ENCODE data around the gene AK5.

AK5 gene

GRCh38 chr1:77543822-77544448, 262.1 kb downstream of the AK5 start:
- no peak for DNase-seq (ENCODE audit: low spot score)

- DNase-seq (ENCODE audit: low spot score) = no peak
These were observed 263.0 kb downstream of the AK5 start for GRCh38 chr1:77544845-77545244.

GRCh38 chr1:77545970-77546369, 264.2 kb downstream of the AK5 start:
- no peak for DNase-seq (ENCODE audit: low spot score)

GRCh38 chr1:77546890-77547289, 265.1 kb downstream of the AK5 start:
- DNase-seq (ENCODE audit: low spot score) = no peak

GRCh38 chr1:77548285-77548684, 266.5 kb downstream of the AK5 start:
- DNase-seq (ENCODE audit: low spot score) = no peak

- DNase-seq (ENCODE audit: low spot score) = no peak
These were observed 268.3 kb downstream of the AK5 start for GRCh38 chr1:77550135-77550534.

GRCh38 chr1:77552626-77553025, 270.8 kb downstream of the AK5 start:
- no peak for DNase-seq (ENCODE audit: low spot score)

GRCh38 chr1:77553568-77554291, 271.9 kb downstream of the AK5 start:
- no peak for DNase-seq (ENCODE audit: low spot score)

GRCh38 chr1:77556045-77556444, 274.2 kb downstream of the AK5 start:
- no peak for DNase-seq (ENCODE audit: low spot score)

- no peak for DNase-seq (ENCODE audit: low spot score)
These were observed 275.2 kb downstream of the AK5 start for GRCh38 chr1:77557053-77557452.

- no peak for DNase-seq (ENCODE audit: low spot score)
These were observed 276.9 kb downstream of the AK5 start for GRCh38 chr1:77558591-77559164.

- no peak for DNase-seq (ENCODE audit: low spot score)
These were observed 278.9 kb downstream of the AK5 start for GRCh38 chr1:77560741-77561140.

GRCh38 chr1:77562596-77563150, 280.9 kb downstream of the AK5 start:
- no peak for DNase-seq (ENCODE audit: low spot score)

GRCh38 chr1:77565321-77565720, 283.5 kb downstream of the AK5 start:
- DNase-seq (ENCODE audit: low spot score) = no peak

GRCh38 chr1:77571642-77572041, 289.8 kb downstream of the AK5 start:
- DNase-seq (ENCODE audit: low spot score) = no peak

GRCh38 chr1:77579547-77579946, 297.7 kb downstream of the AK5 start:
- DNase-seq (ENCODE audit: low spot score) = no peak

- DNase-seq (ENCODE audit: low spot score) = no peak
These were observed 301.1 kb downstream of the AK5 start for GRCh38 chr1:77582905-77583304.

- DNase-seq (ENCODE audit: low spot score) = no peak
These were observed 301.7 kb downstream of the AK5 start for GRCh38 chr1:77583483-77583882.

GRCh38 chr1:77584884-77585283, 303.1 kb downstream of the AK5 start:
- no peak for DNase-seq (ENCODE audit: low spot score)

GRCh38 chr1:77585610-77586314, 303.9 kb downstream of the AK5 start:
- DNase-seq (ENCODE audit: low spot score) = no peak

GRCh38 chr1:77589231-77589630, 307.4 kb downstream of the AK5 start:
- no peak for DNase-seq (ENCODE audit: low spot score)

- DNase-seq (ENCODE audit: low spot score) = no peak
These were observed 308.8 kb downstream of the AK5 start for GRCh38 chr1:77590651-77591050.

GRCh38 chr1:77592906-77593305, 311.1 kb downstream of the AK5 start:
- DNase-seq (ENCODE audit: low spot score) = no peak

Measured in Ammon's horn (tissue), 1 donor.